T follicular helper cell (primary cell): ENCODE data around the gene UBXN2A.

Experiments
- DNase-seq: peaks from one replicate; pipeline ENCODE4 v3.0.0-alpha.2; 2020; ENCODE audit warnings: low read depth

Gene UBXN2A

GRCh38 chr2:24045511-24046508, 105.5 kb downstream of the UBXN2A start:
- DNase-seq: no peak

- DNase-seq: no peak
Measured at GRCh38 chr2:24046599-24046929, 106.3 kb downstream of the UBXN2A start.

- peak; percentile 89 for DNase-seq
Measured at GRCh38 chr2:24046930-24047702, 106.9 kb downstream of the UBXN2A start, which contains the start of gene WDCP. TSS of gene WDCP (minus strand) at chr2:24047391. CDS start at chr2:24039494, 7,897 bp downstream.

GRCh38 chr2:24047703-24048033, 107.4 kb downstream of the UBXN2A start:
- DNase-seq: no peak

DNA sequence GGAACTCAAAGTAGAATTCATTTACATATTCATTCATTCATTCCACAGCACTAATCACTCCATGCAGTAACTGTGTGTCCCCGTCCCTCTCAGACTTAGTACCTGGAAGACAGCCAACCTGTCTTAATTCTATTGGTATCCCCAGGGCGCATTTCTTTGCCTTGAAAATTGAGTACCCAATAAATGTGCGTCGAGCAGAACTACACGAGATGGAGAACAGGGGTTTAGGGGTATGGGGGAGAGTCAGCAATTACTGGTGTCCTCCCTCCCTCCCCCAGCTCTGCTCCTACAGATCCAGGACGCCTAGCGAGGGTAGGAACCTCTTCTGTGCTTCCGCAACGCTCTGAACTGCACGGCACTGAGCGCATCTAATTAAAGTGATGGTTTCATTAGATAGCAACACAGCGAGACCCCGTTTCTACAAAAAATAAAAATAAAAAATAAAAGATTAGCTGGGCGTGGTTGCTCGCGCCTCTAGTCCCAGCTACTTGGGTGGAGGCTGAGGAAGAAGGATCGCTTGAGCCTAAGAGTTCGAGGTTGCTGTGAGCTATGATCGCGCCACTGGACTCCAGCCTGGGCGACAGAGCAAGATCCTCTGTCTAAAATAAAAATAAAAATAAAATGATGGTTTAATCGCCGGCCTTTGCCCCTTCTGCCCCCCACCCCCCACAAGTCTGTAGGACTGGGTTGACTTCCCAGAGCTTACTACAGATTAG, 108.7 kb downstream of the UBXN2A start:
- DNase-seq: no peak

DNA sequence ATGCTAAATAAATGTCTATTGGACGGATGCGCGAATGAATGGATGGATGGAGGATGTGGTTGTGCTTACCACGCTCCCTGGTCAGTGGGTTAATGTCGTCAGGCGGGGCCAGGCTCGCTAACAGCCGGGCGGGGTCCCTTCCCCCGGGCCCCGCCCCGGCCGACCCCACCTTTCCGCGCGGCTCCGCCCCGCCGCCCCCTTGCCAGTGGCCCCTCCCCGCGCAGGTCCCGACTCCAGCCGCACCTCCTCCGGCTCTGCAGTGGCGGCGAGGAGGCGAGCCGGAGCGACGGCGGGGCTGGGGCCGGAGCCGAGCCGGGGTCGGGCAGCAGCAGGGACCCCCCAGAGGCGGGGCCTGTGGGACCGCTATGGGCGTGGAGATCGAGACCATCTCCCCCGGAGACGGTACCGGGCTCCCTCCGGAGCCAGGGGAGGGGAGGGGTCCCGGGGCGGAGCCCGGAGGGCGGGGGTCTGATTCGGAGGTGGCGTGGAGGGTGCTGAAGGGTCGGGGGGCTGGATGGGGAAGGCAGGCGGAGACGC, 109.3 kb downstream of the UBXN2A start, which contains the start of gene FKBP1B:
FKBP1B (plus strand) TSS at position 257 of the 537 bp plus-strand sequence; CDS start at position 366, 109 bp downstream.
- peak; percentile 40 for DNase-seq

- no peak for DNase-seq
Measured at GRCh38 chr2:24050041-24050979, 110.0 kb downstream of the UBXN2A start.

GRCh38 chr2:24051833-24052232, 111.6 kb downstream of the UBXN2A start:
- DNase-seq: no peak

- no peak for DNase-seq
Measured at GRCh38 chr2:24052951-24053350, 112.7 kb downstream of the UBXN2A start.
